KMS-11 (cell line): ENCODE data around the gene IPO4.

Experiments
- H2AFZ ChIP-seq: fragments of 200-600 bp; sonication (generic); 2 replicates; pipeline ENCODE4 v1.6.1; 2016; ENCODE audit warnings: antibody characterized with exemption, mixed run types, low read depth
- H3K27ac ChIP-seq: fragments of 200-600 bp; sonication (generic); 2 replicates; pipeline ENCODE4 v1.6.1; 2016; ENCODE audit warnings: mild to moderate bottlenecking, mixed run types
- H3K27me3 ChIP-seq: fragments of 200-600 bp; sonication (generic); 2 replicates; pipeline ENCODE4 v1.6.1; 2017; ENCODE audit warnings: mild to moderate bottlenecking, low read depth, mixed run types, moderate library complexity; ENCODE audit not compliant: insufficient read depth
- H3K36me3 ChIP-seq: fragments of 200-600 bp; sonication (generic); 2 replicates; pipeline ENCODE4 v1.6.1; 2017; ENCODE audit warnings: mild to moderate bottlenecking, mixed run types; ENCODE audit not compliant: insufficient read depth
- H3K4me1 ChIP-seq: fragments of 200-600 bp; sonication (generic); 2 replicates; pipeline ENCODE4 v1.6.1; 2016; ENCODE audit warnings: mild to moderate bottlenecking, low read depth, mixed run types; ENCODE audit not compliant: poor library complexity, severe bottlenecking
- H3K4me2 ChIP-seq: fragments of 200-600 bp; sonication (generic); 2 replicates; pipeline ENCODE4 v1.7.0; 2016; ENCODE audit warnings: mild to moderate bottlenecking, mixed run types
- H3K4me3 ChIP-seq: fragments of 200-600 bp; sonication (generic); IDR thresholded peaks from 2 replicates; pipeline ENCODE4 v1.6.1; 2017; ENCODE audit warnings: low read depth, low read length, mixed read lengths; ENCODE audit not compliant: insufficient read depth
- H3K79me2 ChIP-seq: fragments of 200-600 bp; sonication (generic); 2 replicates; pipeline ENCODE4 v1.6.1; 2016; ENCODE audit warnings: low read depth, mixed run types; ENCODE audit not compliant: insufficient read depth
- H3K9ac ChIP-seq: fragments of 200-600 bp; sonication (generic); 2 replicates; pipeline ENCODE4 v1.6.1; 2016; ENCODE audit warnings: mild to moderate bottlenecking, mixed run types
- H4K20me1 ChIP-seq: fragments of 200-600 bp; sonication (generic); 2 replicates; pipeline ENCODE4 v1.6.1; 2016; ENCODE audit warnings: mild to moderate bottlenecking, mixed run types; ENCODE audit not compliant: insufficient read depth
- CTCF ChIP-seq: fragments of 200-600 bp; sonication (generic); conservative IDR thresholded peaks from 2 replicates; pipeline ENCODE4 v1.6.1; 2017; ENCODE audit warnings: low read depth, mild to moderate bottlenecking, antibody characterized with exemption, low read length, moderate library complexity, mixed read lengths

IPO4 gene

GRCh38 chr14:24164518-24164991 is 24.1 kb downstream of the IPO4 start:
- Histone ChIP-seq H3K4me1 (peaks cover 22% of the 10 kb centered on the region), H3K4me3 (no peak overlapping the region), H3K79me2 (no peaks in the 10 kb centered on the region), H4K20me1 (no peaks in the 10 kb centered on the region), H2AFZ (no peak overlapping the region), H3K4me2 (no peak overlapping the region), H3K36me3 (no peaks in the 10 kb centered on the region), H3K27me3 (no peaks in the 10 kb centered on the region), H3K9ac (no peak overlapping the region), H3K27ac (no peak overlapping the region)
- TF ChIP-seq CTCF, result no peak

- Histone ChIP-seq H3K36me3 (no peaks in the 10 kb centered on the region), H3K4me2 (peak overlapping the region; percentile 79), H4K20me1 (no peaks in the 10 kb centered on the region), H3K4me1 (peaks cover 14% of the 10 kb centered on the region), H2AFZ (no peak overlapping the region), H3K79me2 (no peaks in the 10 kb centered on the region), H3K4me3 (no peak overlapping the region), H3K27ac (no peak overlapping the region), H3K9ac (no peak overlapping the region), H3K27me3 (no peaks in the 10 kb centered on the region)
- TF ChIP-seq CTCF, result no peak
Measured at GRCh38 chr14:24162093-24162492, 26.5 kb downstream of the IPO4 start.

- Histone ChIP-seq H3K36me3 (no peaks in the 10 kb centered on the region), H4K20me1 (no peaks in the 10 kb centered on the region), H3K27me3 (no peaks in the 10 kb centered on the region), H3K79me2 (no peaks in the 10 kb centered on the region), H3K4me2 (peak within 1 kb of the TSS; percentile 79), H3K27ac (peak within 1 kb of the TSS; percentile 14; the same call in 1 of the 2 replicates), H3K4me1 (peaks cover 14% of the 10 kb centered on the region), H3K9ac (peak within 1 kb of the TSS; percentile 38; the same call in 1 of the 2 replicates), H3K4me3 (no peak within 1 kb of the TSS), H2AFZ (0 out of 2 replicates have a peak within 1 kb of the TSS, but pooled peaks have one; percentile 15)
- peak; percentile 80 for TF ChIP-seq CTCF
Measured at GRCh38 chr14:24160850-24161804, 27.5 kb downstream of the IPO4 start, which contains the start of gene IRF9. TSS of gene IRF9 (plus strand) at chr14:24161265. CDS start at chr14:24162145, 880 bp downstream.

- 0 out of 2 replicates have a peak overlapping the region, but pooled peaks have one; percentile 36 for H3K4me2 ChIP-seq
- H3K9ac ChIP-seq, result no peak overlapping the region
Measured at GRCh38 chr14:24160499-24160849, 28.1 kb downstream of the IPO4 start.

More at GRCh38 chr14:24160499-24160849, 28.1 kb downstream of the IPO4 start:
- H3K4me1 ChIP-seq, result peaks cover 14% of the 10 kb centered on the region
- no peaks in the 10 kb centered on the region for H4K20me1 ChIP-seq
- no peak overlapping the region for H2AFZ ChIP-seq
- no peaks in the 10 kb centered on the region for H3K79me2 ChIP-seq
- H3K4me3 ChIP-seq, result no peak overlapping the region
- no peak for TF ChIP-seq CTCF
- no peak overlapping the region for H3K27ac ChIP-seq
- no peaks in the 10 kb centered on the region for H3K27me3 ChIP-seq
- no peaks in the 10 kb centered on the region for H3K36me3 ChIP-seq
